Fibroblast of the aortic adventitia (primary cell): ENCODE results near the gene NCAPD2. TPM values are rescaled to one million over a fixed set of nuclear protein-coding genes. Genes with fewer than 3 reads are reported as not detected.
"Not testable (repeated sequence)": the region's sequence is repeated elsewhere in the genome, so short reads cannot be mapped to it uniquely, and the experiment has no call there.

ENCODE experiments used
- DNase-seq: peaks from one replicate; pipeline ENCODE4 v3.0.0-alpha.2; 2010; ENCODE audit warnings: low read depth
- H3K4me3 ChIP-seq: 2 replicates; pipeline ENCODE4 v1.5.1; 2011; ENCODE audit warnings: low read depth, mild to moderate bottlenecking, control low read depth, low read length, moderate library complexity
- total RNA-seq: library from RNA; depleted of rRNA; stranded (reverse); fragments of >200 nt; gene quantifications from 2 replicates; pipeline ENCODE4 v1.2.3, GENCODE V29; 2012; ENCODE audit warnings: low replicate concordance
- TF ChIP-seq, protein P1 (sequence below): IDR thresholded peaks from 2 replicates; pipeline ENCODE4 v1.5.1; 2011; ENCODE audit warnings: mild to moderate bottlenecking, low read length, control low read depth, inconsistent platforms; ENCODE audit not compliant: insufficient read depth

Gene NCAPD2
- total RNA-seq, 1 donor = 43.1 TPM

DNA sequence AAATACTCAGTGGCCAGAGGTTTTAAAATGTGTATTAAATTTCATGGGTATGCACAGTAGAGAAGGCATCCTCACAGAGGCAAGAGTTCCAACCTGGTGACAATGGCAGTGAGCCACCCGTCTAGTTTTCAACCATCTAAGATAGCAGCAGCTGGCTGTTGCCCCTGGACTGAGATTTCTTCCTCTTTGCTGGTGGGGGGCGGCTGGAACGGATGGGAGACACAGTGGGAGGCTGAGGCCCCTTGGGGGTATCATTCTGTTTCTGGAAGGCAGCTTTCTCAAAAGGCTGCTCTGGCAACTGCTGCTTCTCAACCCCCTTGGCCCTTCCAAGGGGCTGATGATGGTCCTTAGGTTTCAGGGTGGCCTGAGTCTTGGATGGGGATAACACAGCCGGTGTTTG, 63.0 kb downstream of the NCAPD2 start:
- no peak for DNase-seq
- TF ChIP-seq, protein P1, sequence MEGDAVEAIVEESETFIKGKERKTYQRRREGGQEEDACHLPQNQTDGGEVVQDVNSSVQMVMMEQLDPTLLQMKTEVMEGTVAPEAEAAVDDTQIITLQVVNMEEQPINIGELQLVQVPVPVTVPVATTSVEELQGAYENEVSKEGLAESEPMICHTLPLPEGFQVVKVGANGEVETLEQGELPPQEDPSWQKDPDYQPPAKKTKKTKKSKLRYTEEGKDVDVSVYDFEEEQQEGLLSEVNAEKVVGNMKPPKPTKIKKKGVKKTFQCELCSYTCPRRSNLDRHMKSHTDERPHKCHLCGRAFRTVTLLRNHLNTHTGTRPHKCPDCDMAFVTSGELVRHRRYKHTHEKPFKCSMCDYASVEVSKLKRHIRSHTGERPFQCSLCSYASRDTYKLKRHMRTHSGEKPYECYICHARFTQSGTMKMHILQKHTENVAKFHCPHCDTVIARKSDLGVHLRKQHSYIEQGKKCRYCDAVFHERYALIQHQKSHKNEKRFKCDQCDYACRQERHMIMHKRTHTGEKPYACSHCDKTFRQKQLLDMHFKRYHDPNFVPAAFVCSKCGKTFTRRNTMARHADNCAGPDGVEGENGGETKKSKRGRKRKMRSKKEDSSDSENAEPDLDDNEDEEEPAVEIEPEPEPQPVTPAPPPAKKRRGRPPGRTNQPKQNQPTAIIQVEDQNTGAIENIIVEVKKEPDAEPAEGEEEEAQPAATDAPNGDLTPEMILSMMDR = no peak
- no peak overlapping the region for H3K4me3 ChIP-seq

DNA sequence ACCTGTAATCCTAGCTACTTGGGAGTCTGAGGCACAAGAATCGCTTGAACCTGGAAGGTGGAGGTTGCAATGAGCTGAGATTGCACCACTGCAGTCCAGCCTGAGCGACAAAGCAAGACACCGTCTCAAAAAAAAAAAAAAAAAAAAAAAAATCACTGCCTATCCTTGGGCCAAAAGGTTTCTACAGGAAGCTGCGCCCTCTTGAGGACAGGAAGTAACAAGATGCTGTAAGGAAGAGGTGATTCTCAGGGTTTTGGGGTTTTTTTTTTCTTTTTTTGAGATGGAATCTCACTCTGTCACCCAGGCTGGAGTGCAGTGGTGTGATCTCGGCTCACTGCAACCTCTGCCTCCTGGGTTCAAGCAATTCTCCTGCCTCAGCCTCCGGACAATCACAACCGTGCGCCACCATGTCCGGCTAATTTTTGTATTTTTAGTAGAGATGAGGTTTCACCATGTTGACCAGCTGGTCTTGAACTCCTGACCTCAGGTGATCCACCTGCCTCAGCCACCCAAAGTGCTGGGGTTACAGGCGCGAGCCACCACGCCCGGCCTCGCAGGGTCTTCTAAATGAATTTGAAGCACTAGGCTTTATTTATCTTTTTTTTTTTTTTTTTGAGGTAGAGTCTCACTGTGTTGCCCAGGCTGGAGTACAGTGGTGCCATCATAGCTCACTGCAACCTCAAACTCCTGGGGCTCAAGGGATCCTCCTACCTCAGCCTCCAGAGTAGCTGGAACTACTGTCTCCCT, 64.3 kb downstream of the NCAPD2 start:
- peak; percentile 76 for DNase-seq
- TF ChIP-seq, protein P1 = peak; percentile 68
- not testable (repeated sequence) for H3K4me3 ChIP-seq

DNA sequence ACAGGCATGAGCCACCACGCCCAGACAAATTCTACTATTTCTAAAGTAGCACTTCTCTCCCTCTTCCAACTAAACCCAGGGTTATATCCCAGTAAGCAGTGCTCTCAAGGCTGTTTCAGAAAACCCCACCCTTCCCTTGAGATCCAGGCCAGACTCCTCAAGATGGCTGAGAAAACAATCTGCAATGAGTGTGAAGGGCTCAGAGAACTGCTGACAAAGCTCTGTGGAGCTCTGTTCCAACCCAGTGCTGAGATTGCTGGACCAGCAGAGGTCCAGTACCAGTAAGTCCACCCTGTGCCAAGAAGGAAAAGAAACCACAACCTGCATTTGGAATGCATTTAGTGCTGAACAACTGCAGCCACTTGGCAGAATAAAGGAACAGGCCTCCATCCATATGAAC, 65.6 kb downstream of the NCAPD2 start:
- peak; percentile 35 for DNase-seq
- TF ChIP-seq, protein P1 = no peak
- H3K4me3 ChIP-seq = no peak overlapping the region

DNA sequence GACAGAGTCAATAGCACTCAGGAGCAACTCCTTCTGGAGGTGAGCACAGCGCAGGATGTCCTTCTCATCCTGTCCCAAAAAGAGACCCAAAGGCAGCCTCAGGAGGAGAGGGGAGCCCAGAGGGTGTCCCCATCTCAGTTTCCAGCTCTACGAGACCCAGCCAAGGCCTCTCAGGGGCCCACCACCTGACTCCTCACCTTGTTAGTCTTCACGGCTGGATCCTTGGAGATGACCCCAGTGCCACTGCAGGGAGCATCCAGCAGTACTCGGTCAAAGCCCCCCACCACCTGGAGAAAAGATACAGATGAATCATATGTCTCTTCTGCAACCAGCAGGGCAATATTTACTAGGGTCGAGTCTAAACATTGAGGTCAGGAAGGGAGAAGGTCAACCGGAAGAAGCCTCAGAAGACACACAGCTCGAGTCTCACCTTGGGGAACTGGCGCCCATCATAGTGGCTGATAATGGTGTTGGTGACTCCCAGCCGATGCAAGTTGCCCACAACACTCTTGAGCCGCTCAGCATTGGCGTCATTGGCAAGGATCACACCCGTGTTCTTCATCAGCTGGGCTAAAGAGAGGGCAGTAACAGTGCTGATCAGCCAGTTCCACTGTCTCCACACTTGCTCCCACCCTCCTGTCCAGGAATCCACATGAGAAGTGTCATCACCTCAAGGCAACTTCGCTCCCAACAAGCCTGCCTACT, 66.8 kb downstream of the NCAPD2 start:
- DNase-seq = no peak
- no peak overlapping the region for H3K4me3 ChIP-seq
- TF ChIP-seq, protein P1 = no peak

DNA sequence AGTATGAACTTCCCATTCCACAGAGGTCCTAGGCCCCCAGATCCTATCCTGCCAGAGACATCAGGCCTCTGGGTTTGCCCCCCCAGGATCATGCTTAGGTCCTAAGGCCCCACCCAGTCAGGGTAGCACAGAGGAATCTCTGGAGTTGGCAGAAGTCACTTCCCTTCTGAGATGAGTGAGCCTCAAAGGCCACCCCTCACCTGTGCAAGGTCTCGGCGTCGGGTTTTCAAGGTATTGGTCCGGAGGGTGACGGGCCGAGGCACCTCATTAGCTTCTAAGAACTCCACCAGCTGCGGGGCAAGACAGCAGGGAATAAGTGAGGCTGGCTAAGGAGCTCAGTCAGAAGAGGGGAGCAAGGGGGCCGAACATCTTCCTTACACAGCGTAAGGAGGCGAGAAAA, 69.0 kb downstream of the NCAPD2 start:
- no peak for DNase-seq
- no peak overlapping the region for H3K4me3 ChIP-seq
- TF ChIP-seq, protein P1 = no peak

DNA sequence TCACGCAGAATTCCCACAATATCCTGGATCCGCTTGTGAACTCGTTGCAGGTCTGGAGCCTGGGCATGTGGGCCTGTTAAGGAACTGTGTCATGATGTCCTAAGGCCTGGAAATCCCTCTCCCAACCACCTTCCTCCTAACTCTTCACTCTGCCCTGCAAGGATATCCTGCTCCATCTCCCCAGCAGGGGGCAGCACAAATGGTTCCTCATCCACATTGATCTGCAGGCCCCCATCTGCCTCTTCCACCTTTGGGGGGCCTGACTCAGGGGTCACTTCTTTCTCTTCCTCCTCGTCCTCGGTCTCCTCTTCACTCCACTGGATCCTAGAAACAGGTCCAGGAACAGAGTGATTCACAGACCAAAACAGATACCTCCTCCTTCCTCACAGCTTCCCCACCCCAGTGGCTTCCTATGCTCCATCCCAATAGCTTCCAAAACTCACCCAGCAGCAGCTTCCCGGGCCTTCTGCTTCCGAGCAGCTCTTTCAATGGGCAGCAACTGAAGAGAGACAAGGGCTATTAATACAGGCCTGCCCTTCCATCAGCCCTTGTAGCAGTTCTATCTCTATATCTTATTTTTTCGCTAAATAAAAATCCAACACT, 69.6 kb downstream of the NCAPD2 start:
- no peak overlapping the region for H3K4me3 ChIP-seq
- DNase-seq = peak; percentile 59

More for the DNA sequence above, 69.6 kb downstream of the NCAPD2 start:
- TF ChIP-seq, protein P1 = peak; percentile 79
